ENCODE data around the gene GHRH.
A peak's percentile ranks its signal among the peaks of the same experiment; 100 is the strongest.

Gene GHRH

DNA sequence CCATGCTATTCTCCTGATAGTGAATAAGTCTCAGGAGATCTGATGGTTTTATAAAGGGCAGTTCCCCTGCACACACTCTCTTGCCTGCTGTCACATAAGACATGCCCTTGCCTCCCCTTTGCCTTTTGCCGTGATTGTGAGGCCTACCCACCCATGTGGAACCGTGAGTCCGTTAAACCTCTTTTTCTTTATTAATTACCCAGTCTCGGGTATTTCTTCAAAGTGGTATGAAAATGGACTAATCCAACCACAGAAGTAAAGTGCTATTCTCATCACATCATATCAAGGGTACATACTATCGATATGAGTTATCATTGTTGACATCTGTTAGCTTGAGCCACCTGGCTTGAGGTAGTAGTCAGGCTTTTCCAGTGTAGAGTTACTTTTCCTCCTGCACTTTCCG lies 30.1 kb upstream of the GHRH start:
- DNase-seq, result no peak

DNA sequence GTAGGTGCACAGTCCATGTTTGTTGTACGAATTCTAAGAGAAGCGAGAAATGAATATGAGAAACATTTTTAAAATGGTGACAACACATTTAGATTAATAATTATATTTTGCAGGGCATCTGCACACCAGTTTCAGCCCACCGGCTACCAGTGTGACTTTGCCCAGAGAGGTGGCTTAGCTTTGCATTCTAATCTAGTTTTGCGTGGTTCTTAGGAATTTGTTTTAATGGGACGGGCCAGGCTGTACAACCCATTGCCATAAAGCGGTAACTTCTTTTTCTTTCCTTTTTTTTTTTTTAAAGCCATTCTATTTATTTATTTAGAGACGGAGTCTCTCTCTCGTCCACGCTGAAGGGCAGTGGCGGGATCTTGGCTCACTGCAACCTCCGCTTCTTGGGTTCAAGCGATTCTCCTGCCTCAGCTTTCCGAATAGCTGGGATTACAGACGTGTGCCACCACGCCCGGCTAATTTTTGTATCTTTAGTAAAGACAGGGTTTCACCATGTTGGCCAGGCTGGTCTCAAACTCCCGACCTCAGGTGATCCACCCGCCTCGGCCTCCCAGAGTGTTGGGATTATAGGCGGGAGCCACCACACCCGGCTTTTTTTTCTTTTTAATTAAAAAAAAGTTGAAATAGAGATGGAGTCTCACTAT lies 28.7 kb upstream of the GHRH start:
- DNase-seq, result no peak

DNA sequence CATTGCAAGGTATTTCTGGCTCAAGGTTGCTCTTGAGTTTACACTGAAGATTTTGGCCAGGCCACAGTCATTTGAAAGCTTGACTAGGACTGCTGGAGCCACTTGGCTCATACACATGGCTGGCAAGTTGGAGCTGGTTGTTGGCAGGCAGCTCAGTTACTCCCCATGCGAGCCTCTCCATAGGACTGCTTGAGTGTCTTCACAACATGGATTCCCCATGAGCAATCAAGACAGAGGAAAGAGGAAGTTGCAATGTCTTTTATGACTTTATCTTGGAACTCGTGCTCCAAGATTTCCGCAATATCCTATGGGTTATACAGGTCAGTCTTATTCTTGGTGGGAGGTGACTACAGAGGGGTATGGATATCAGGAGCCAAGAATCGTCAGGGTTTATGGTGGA lies 26.5 kb upstream of the GHRH start:
- peak in 1 of 56 donors; percentile 13 for DNase-seq

DNA sequence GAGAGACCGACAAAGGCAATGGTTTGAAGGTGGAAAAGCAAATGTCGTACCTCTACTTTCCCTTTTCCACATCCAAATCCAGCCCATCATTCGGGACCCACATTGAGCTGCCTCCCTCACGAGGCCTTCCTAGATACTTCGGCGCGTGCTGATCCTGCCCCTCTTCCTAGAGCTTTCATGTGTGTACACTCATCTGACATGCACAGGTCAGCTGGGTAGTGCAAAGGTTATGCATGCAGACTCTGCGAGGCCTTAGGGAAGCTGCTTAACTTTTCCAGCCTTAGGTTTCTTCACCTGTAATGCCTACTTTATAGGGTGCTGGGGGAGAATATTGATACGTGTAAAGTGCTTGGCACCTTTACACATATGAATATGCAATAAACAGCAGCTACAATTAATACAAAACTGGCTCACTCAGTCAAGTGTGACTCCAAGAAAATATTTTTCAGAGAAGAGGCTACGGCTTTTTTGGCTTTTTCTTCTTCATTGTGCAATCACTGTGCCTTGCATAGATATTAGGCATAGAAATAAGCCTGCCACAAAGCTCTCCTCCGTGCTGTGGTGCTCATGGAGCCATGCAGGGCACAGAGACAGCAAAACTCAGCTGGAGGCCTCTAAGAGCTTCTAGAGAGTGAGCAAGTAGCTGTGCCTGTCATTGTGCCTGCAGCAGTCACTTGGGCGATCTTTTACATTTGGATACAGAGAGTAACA lies 24.2 kb upstream of the GHRH start:
- no peak for DNase-seq

DNA sequence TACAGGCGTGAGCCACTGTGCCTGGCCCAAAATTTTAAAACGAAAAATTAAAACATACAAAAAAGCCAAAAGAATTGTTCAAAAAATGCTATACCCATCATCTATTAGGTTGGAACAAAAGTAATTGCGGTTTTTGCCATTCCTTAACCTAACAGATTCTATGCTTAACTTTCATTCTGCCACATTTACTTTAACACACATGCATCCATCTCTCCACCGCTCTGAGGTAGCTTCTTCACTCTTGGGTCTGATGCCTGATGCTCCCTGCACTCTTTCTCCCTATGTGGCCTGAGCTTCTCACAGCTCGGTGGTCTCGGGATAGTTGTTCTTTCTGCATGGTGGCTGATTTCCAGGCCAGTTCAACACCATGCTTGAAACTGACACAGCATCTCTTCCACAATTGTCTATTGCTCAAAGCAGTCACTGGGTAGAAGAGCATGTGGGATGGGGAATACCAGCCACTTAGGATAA lies 23.1 kb upstream of the GHRH start:
- DNase-seq, result no peak

DNA sequence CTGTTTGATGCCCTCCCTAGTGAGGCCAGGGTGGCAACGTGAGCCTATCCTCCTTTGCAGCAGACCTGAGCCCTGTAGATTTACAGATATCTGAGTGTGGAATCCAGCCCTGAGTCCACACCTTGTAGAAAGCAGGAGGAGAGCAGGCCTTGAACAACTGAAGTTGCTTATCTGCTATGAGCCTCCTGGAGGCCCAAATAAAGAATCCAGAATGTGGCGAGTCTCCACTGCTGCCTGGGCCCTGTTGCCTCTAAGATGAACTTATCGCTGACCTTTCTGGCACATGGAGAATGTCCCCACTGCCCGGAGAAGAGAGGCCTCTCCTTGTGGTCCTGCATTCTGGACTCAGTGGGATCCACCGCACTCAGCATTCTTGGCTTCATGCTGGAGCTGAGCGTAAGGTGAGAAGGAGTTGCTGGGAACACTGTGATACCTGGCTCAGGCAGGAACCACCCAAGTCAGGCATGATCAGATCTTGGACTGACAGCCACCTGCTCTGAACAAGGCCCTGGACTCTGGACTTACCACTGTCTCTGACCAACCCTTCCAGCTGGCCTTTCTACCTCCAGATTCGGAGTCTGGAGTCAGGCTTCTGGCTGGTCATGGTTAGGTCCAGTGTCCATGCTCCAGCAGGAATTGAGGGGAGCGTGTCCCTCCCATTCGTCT lies 22.0 kb upstream of the GHRH start:
- no peak for DNase-seq

DNA sequence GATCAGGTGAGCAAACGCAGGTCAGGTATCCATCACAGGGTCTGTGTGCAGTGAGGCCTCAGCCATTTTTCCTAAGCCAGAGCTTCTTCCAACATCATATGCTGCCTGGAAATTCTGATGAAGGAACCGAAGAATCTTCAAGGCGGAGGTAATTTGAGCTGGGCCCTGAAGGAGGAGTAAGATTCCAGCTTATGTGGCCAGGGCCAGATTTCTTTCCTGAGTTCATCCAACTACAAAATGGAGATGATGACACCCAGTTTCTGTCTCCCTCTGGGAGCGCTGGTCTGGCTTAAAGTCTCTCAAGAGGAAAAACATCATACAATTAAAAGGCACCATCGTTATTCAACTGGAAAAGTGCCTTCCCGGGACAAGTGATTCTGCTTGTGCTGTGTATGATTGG lies 20.9 kb upstream of the GHRH start:
- no peak for DNase-seq

DNA sequence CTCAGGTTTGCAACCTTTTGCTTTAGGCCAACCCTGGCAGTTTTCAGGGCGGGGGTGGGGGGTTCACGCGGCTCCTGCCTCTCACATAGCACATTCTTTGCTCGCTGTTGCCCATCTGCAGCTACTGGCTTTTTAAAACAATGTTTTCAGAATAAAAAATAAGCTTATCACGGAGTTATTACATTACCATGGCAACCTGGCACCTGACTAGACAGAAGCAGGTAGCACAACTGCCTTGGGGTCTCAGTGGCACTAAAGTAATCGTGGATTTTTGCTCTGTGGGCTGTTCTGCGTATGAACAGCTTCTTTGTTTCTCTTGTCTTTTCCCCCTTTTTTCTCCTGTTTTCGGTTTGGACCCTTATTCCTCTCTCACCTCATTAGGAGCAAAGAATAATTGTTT lies 18.8 kb upstream of the GHRH start:
- peak in 2 of 56 donors; percentile 13 to 23 for DNase-seq

DNA sequence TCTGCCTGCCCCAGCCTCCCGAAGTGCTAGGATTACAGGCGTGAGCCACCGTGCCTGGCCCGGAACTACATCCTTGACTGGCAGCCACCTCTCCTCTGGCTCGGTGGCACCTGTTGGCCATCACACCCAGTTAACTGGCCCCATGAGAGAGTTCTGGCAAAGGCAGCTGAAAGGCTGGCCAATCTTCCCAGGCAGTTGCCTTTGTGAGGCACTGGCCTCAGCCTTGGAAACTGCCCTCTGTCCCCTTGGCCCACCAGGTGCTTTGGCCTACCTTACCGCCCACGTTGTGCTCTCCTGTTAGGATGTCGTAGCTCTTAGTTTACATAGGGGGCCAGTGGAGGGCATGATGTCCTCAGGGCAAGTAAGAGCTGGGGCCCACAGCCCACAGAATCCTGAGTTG lies 18.2 kb upstream of the GHRH start:
- no peak for DNase-seq

DNA sequence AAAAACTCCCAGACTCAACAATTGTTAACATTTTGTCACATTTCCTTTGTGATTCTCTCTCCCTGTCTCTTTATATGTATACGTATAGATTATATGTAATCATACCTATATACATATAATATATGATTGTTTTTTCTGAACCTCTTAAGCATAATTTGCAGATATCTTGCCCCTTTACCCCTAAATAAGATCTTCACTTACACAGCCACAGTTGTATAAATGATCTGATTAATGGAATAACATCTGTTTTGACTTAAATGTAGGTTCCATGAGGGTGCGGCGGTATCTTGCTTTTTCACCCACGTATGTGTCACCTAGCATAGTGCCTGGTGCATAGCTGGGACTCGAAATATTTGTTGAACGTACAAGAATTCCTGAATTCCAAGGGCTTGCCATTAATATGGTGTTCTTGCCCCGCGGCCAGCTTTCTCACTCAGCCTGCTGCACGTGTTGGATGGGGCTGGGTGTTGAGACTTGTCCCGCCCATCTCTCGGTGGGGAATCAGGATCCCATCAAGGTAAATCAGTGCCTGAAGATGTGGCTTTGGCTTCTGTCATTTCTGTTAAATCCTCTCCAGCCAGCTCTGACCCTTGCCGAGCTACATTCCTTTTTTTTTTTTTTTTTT lies 17.5 kb upstream of the GHRH start:
- DNase-seq, result no peak

DNA sequence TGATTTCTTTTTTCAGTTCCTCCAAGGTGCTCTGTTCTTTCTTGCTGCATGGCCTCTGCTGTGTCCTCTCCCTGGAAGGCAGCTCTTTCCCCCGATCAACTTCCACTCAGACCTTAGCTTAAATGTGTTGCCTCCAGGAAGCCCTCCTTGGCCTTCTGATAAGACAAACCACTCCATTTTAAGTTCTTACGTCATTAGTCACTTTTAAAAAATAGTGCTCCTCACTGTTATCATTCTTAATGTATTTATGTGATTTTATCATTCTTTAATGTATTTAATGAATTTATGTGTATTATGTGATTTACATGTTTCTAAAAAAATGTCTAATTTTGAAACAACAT lies 15.6 kb upstream of the GHRH start:
- no peak for DNase-seq

DNA sequence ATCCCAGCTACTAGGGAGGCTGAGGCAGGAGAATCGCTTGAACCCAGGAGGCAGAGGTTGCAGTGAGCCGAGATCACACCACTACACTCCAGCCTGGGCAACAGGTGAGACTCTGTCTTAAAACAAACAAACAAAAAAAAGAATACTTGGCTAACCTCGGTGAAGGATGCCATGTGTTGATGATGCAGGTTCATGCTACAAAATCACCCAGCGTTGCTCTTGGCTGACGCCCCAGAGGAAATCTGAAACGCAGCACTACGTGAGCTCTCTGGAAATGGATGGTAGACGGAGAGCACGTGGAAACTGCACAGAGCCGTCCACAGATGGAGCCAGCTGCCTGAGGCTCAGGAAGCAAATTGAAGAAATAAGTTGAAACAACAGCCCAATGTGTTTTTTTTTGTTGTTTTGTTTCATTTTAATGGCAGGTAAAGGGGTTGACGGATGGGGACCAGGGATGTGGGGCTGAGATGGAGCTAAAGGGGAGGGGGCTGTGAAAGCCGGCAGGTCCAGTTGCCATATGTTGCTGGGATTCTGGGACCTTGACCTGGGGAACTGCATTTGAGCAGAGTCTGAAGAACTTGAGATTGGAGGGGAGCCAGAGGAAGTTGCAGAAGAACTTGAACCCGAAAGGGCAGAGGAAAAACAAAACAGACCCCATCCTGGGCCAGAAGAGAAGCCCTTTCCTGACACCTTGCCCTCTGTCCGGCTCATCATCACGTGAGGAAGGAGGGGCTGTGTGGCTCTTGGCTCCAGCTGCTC lies 15.1 kb upstream of the GHRH start:
- peak in 14 of 56 donors; percentile 4 to 45 (median 14) for DNase-seq

DNA sequence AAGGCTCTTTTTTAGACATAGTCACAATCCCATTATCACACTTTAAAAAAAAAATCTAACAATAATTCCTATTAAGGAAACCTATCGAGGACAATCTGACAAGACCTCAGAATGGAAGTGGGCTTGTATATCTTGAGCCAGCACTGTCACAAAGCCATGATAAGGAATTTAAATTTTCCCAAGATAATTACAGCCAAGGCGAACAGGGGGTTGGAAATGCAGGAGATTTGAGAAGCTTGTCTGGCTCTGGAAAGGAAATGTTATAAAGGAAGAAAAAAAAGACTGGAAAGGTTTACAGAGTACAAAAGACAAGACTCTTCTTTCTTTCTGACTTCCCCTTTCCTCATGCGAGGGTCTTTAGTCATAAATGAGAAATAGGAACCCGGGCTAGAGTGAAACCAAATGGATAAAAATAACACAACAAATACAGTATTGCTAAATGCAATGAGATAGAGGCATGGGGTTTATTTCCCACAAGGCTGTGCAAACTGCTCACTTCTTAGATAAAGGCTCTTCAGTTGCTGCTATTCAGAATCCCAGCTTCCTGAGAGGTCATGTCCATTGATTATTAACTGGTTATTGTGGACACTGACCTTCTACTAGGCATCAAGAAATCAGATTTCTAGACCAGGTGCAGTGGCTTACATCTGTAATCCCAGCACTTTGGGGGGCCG lies 13.4 kb upstream of the GHRH start:
- no peak for DNase-seq

DNA sequence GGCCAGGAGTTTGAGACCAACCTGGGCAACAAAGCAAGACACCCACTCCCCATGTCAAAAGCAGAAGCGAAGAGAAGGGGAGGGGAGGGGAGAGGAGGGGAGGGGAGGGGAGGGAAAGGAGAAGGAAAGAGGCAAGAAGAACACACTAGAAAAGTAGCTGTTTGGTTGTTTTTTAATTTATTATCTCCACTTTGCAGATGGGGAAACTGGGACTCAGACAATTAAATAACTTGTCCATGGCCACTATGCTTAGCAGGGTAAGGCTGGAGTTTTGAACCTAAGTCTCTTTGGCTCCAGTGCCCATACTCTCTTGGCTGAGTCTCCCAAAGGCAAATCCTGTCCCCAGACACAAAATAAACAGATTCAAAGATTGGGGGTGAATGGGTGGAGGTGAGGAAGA lies 12.4 kb upstream of the GHRH start:
- no peak for DNase-seq

DNA sequence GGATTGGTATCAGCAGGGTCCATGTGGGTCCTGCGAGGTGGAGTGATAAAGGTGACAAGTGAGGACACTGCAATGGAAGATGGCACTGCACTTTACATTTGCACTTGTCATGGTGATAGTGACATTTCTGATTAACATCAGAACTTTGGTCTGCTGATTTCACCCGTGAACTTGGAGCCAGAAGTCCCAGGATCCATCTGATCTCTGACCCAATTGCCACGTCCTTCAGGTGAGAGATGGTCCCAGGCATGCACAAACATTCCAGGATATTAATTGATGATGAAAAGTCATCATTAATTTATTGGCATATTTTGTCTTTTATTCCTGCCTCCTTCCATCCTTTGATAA lies 9.8 kb upstream of the GHRH start:
- DNase-seq, result no peak

DNA sequence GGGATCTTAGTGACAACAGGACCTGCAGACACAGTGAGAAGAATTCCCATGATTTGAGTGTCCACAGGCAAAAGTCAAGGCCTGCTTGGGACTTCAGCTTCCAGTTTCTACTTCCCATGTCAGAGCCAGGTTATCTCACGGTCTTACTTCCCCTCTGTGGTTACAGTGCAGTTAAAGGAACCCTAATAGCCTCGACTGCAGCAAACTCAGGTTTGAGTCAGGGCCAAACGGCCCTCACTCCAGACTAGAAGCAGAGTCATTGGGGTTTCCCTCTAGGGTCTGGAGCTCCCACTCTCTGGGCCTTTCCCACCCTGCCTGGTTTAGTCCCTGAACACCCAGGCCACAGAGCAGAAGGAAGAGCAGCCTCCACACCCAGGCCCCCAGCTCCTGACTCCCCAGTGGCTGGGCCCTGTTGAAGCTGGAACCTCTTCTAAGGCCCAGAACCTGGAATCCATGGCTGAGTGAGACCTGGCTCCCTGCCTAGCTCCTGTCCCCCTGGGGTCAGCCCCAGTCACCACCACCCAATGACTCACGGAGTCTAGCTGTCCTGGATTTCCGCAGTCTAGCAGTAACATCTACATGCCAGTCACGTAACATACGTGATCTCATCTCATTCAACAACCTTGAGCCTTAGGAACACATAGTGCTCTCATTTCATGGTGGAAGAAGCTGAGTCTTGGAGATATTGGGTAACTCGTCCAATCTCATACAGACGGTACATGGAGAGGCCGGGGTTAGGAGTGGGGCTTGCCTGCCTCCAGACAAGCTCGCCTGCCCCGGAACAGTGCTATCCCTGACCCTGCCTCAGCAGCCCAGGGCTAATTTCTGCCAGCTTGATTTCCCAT lies 9.2 kb upstream of the GHRH start:
- peak in 3 of 56 donors; percentile 8 to 14 (median 9) for DNase-seq

DNA sequence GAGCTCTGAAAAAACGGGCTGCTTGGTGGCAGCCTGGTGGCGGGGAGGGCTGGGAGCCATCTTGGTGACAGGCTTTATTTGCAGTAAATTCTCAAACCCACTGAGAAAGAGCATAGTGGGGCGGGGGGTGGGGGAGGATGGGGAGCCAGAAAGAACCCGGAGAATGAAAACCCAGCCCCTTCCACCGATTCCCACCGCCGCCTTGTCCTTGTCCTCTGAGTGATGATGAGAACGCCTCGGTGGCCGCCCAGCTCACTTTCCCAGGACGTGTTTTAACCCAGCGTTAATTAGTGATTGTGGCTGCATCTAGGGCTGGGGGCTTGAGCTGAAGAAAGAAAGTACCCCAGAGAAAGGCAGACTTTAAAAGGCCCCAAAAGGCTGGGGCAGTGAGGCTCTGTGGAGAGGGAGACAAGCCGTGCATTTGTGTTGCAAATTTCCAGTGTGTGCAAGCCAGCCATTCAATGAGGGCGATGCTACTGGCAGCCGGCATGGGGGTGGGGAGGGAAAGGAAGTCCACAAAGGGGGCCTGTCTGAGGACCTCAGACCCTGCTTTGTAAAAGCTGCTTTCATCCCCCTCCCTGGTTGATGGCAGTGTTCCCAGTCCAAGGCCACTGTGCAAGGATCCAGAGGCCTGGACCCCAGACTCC lies 6.2 kb upstream of the GHRH start:
- peak in 48 of 56 donors; percentile 8 to 76 (median 38) for DNase-seq

DNA sequence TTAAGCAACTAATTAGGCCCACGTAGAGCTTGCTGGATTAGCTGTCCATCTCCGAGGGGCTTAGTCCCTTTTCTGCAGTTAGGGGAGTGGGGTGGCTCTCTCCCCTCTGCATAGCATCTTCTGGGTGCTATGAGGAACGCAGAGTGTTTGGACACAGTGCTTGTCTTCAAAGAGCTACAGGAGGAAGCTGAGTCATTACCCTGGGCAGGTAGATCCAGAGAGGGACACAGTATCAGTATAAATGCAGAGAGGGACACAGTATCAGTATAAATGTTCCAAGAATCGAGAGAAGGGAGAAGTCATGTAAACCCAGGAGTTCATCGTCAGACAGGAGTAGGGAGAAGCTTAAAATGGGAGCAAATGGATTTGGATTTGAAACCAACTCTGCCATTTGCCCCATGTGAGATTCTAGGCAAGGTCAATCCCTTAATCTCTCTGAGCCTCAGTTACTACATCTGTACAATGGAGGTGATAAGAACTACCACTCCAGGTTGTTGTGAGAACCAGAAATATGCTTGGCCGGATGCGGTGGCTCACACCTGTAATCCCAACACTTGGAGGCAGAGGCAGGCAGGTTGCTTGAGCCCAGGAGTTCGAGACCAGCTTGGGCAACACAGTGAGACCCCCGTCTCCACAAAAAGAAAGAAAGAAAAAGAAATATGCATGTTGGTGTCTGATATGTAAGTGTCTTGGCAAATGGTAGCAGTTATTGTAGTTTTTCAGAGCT lies 5.5 kb upstream of the GHRH start:
- DNase-seq, result no peak

DNA sequence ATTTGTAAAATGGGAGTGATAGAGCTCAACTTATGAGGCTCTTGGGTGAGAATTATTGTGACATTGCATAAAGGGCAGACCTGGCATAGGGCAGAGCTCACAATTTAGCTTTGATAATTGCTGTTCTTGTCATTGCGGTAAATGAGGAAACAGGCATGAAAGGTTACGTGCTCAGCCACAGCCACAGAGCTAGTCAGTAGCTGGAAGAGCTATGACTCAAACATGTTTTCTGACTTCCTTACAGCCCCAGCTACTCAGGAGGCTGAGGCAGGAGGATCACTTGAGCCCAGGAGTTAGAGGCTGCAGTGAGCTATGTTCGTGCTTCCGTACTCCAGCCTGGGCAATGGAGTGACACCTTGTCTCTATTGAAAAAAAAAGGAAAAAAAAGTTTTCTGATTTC lies 3.5 kb upstream of the GHRH start:
- DNase-seq, result no peak
